Measurements from ENCODE around the gene AADAT.

- no peak for TF ChIP-seq CTCF (IDR thresholded peaks at IDR 0.05 in 4 of 5, conservative IDR thresholded peaks at IDR 0.05 in 1 of 5)
- TF ChIP-seq POLR2A (IDR thresholded peaks at IDR 0.05), result no peak
Observed at GRCh38 chr4:170080496-170080895, 9.3 kb downstream of the AADAT start.

Measured in gastrocnemius medialis (tissue), 4 donors.